ENCODE results near the gene MADCAM1. TPM values are rescaled to one million over a fixed set of nuclear protein-coding genes. Genes with fewer than 3 reads are reported as not detected.

MADCAM1 gene
- total RNA-seq, 4 donors from 2014 or later = 0.21 TPM; not detected in 3

GRCh38 chr19:467554-467953 is 28.7 kb upstream of the MADCAM1 start:
- H3K27ac ChIP-seq = no peak overlapping the region
- no peak for DNase-seq (ENCODE audit: low spot score in 2 of 2)
- 71 to 73% methylated on average over 11 of the region's 11 CpGs for WGBS, 2 donors
- no peak for TF ChIP-seq CTCF (IDR thresholded peaks at IDR 0.05)
- TF ChIP-seq POLR2A (IDR thresholded peaks at IDR 0.05) = no peak
- TF ChIP-seq EP300 (IDR thresholded peaks at IDR 0.05) = no peak
- no peaks in the 10 kb centered on the region for H3K4me1 ChIP-seq
- no peak overlapping the region for H3K4me3 ChIP-seq
- H3K27me3 ChIP-seq = peaks cover 0 to 9% of the 10 kb centered on the region in 2 donors
- H3K36me3 ChIP-seq = no peaks in the 10 kb centered on the region
- H3K9me3 ChIP-seq = no peaks in the 10 kb centered on the region

- no peak overlapping the region for H3K4me3 ChIP-seq
- no peaks in the 10 kb centered on the region for H3K4me1 ChIP-seq
- peaks cover 0 to 2% of the 10 kb centered on the region in 2 donors for H3K27me3 ChIP-seq
- 70 to 71% methylated on average over 17 to 27 of the region's 27 CpGs for WGBS, 2 donors
- no peak for DNase-seq (ENCODE audit: low spot score in 2 of 2)
- no peaks in the 10 kb centered on the region for H3K9me3 ChIP-seq
- TF ChIP-seq CTCF (IDR thresholded peaks at IDR 0.05) (no peak), EP300 (IDR thresholded peaks at IDR 0.05) (no peak), POLR2A (IDR thresholded peaks at IDR 0.05) (no peak)
- H3K27ac ChIP-seq = no peak overlapping the region
- H3K36me3 ChIP-seq = no peaks in the 10 kb centered on the region
Observed at GRCh38 chr19:468587-469256, 27.6 kb upstream of the MADCAM1 start.

- WGBS, 2 donors = 75 to 80% methylated on average over 7 of the region's 7 CpGs
- DNase-seq (ENCODE audit: low spot score in 2 of 2) = no peak
- no peaks in the 10 kb centered on the region for H3K4me1 ChIP-seq
- peaks cover 0 to 4% of the 10 kb centered on the region in 2 donors for H3K27me3 ChIP-seq
- H3K4me3 ChIP-seq = no peak overlapping the region
- no peaks in the 10 kb centered on the region for H3K36me3 ChIP-seq
- no peak overlapping the region for H3K27ac ChIP-seq
- H3K9me3 ChIP-seq = no peaks in the 10 kb centered on the region
- no peak for TF ChIP-seq CTCF (IDR thresholded peaks at IDR 0.05)
- TF ChIP-seq POLR2A (IDR thresholded peaks at IDR 0.05) = no peak
Observed at GRCh38 chr19:469833-470232, 26.5 kb upstream of the MADCAM1 start.

GRCh38 chr19:470701-471100 is 25.6 kb upstream of the MADCAM1 start:
- Histone ChIP-seq H3K9me3 (no peaks in the 10 kb centered on the region), H3K27ac (no peak overlapping the region), H3K4me3 (no peak overlapping the region), H3K36me3 (no peaks in the 10 kb centered on the region), H3K27me3 (peaks cover 0 to 4% of the 10 kb centered on the region in 2 donors), H3K4me1 (no peaks in the 10 kb centered on the region)
- 63 to 72% methylated on average over 12 to 19 of the region's 20 CpGs for WGBS, 2 donors
- TF ChIP-seq POLR2A (IDR thresholded peaks at IDR 0.05) (no peak), CTCF (IDR thresholded peaks at IDR 0.05) (no peak), EP300 (IDR thresholded peaks at IDR 0.05) (no peak)
- DNase-seq (ENCODE audit: low spot score in 2 of 2) = no peak

- Histone ChIP-seq H3K4me3 (no peak overlapping the region), H3K27ac (no peak overlapping the region), H3K36me3 (no peaks in the 10 kb centered on the region), H3K27me3 (peaks cover 0 to 4% of the 10 kb centered on the region in 2 donors), H3K4me1 (no peaks in the 10 kb centered on the region), H3K9me3 (no peaks in the 10 kb centered on the region)
- 57 to 64% methylated on average over 20 to 22 of the region's 23 CpGs for WGBS, 2 donors
- DNase-seq (ENCODE audit: low spot score in 2 of 2) = no peak
- TF ChIP-seq CTCF (IDR thresholded peaks at IDR 0.05) = no peak
- no peak for TF ChIP-seq EP300 (IDR thresholded peaks at IDR 0.05)
- TF ChIP-seq POLR2A (IDR thresholded peaks at IDR 0.05) = no peak
Observed at GRCh38 chr19:472005-472858, 24.1 kb upstream of the MADCAM1 start.

All from tibial nerve (tissue), 4 donors.